NCI-H146 (cell line): Measurements from ENCODE around the gene RTF2.

ENCODE experiments used
- DNase-seq: peaks from one replicate; lab custom pipeline; 2025; lab: John Stamatoyannopoulos, UW

Gene RTF2, protein sequence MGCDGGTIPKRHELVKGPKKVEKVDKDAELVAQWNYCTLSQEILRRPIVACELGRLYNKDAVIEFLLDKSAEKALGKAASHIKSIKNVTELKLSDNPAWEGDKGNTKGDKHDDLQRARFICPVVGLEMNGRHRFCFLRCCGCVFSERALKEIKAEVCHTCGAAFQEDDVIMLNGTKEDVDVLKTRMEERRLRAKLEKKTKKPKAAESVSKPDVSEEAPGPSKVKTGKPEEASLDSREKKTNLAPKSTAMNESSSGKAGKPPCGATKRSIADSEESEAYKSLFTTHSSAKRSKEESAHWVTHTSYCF

DNA sequence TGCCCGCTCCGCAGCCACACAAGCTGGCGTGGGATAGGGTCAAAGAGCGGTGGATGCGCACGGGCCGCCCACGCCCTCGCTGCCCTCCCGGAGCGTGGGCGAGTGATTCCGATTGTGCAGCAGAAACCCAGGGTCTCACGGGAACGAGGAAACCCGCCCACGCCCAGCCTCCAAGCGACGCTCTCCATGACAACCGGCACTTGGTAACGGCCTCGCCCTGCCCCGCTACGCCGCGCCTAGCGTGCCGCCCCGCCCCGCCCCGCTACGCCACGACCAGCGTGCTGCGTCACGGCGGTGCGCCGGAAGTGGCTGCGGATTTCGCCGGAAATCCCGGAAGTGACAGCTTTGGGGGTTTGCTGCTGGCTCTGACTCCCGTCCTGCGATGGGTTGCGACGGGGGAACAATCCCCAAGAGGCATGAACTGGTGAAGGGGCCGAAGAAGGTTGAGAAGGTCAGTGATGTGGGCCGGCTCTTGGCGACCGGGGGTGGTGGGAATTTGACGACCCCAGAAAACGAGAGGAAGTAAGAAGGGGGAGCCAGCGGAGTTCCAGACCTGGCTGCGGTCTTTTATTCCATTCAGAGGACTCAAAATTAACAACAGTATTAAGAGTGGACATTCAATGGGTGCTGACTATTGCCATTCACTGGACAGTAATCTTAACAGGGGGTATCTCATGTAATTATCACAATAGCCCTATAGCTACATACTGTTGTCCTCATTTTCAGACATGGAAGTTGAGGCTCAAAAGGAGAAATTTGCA lies at the start of gene RTF2:
RTF2 (plus strand) TSS at position 312 of the 761 bp plus-strand sequence; CDS start at position 383, 71 bp downstream.
- peak; percentile 95 for DNase-seq

DNA sequence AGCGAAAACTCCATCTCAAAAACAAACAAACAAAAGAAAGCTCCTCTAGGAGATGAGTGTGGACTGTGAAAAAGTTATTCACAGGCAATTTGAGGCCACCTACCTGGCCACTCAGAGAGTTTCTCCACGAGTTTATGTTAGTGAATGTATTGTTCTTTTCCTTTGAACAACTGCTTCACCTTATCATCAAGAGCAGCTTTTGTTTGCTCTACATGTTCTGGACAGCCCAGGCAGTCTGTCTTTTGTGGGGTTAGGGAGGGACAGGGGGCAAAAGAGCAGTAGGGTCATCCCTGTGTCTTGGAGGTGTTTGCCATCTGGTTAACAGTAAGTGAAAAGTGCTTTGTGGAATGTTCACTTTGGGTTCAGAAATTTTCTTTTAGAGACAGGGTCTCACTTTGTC lies 48.4 kb upstream of the RTF2 start:
- no peak for DNase-seq

DNA sequence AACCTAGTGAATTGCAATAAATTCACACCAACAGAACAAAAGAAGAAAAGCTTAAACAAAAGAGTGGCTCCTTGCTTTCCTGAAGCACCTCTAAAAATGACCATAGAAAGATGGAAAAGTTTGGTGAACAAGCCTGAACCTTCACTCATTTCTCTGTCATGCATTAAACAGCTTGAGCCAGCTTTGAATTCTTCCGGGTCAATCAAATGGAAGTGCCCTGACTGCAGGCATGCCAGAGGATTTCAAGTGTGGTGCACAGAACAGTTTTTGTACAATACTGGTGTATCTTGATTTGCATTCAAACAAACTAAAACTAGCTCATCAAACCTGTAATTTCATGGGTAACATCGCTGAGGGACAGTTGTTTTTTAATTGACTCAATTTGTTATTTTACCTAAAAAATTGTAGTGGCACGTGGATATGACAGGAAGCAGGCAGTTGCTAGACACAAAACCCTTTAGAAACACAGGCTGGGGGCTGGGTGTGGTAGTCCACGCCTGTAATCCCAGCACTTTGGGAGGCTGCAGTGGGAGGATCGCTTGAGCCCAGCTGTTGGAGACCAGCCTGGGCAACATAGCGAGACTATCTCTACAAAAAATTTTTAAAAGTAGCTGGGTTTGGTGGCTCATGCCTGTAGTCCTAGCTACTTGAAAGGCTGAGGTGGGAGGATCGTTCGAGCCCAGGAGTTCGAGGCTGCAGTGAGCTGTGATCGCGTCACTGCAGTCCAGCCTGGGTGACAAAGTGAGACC lies 47.3 kb upstream of the RTF2 start:
- DNase-seq, result no peak

DNA sequence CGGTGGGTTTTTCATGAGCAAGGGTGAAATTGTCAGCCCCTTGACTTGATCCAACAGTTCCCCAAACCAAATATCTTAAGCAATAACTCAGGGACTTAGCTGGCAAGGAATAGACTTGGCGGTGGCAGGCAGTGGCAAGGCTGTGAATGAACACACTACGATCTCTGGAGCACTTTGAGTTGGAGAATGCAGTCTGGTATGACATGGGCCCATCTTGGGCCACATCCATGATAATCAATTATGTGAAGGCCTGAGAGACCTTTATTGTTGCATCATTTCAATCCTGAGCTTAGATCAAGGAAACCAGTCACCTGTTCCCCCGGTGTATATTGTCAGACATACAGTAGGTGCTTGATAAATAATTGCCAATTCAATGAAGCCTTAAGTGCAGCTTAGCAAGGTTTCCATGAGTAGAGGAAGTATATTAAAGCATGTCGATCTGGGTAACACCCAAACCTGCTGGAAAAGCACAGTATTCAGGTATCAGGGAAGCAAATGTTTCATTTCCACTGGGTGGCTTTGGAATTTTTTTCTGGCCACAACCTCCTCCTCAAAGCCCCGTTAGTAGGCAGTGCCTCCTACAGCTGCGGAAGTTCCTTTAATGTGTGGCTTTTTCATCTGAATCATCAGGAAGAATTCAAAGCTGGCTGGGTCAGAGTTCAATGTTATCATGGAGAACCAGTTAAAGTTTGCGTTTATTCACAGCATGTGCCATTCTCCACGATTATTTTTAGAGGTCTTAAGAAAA lies 46.2 kb upstream of the RTF2 start:
- no peak for DNase-seq

DNA sequence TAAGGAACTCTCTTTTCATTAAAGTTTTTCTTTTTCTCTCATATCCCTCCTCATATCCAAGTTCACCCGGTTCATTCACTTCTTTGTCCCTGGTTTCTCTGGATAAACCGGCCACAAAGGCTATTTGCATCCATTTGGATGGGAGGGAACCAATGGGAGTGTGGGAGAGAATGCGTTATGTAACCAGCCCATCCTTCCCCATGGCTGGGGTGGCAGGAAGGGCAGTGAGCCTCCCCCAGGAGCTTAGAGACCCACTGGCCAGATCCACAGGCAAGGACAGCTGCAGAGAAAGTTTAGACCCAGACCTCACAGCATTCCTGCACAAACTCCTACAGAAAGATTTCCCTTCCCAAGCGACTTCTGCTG lies 45.6 kb upstream of the RTF2 start:
- DNase-seq, result no peak

DNA sequence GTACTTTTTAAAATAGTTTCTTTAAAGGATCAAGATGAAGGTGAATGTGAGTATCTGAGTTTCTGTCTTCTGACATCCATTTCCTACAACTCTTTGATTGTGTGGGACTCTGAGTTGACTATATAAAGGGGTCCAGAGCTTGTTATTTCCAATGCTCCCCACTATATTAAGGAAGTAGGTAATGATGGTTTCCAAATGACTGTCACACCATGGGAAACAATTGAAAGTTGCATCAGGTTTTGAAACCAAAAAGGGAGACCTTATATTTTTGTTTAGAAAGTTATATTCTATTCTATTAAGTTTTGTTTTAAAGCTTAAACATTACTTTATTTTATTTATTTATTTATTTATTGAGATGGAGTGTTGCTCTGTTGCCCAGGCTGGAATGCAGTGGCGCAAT lies 45.2 kb upstream of the RTF2 start:
- no peak for DNase-seq

DNA sequence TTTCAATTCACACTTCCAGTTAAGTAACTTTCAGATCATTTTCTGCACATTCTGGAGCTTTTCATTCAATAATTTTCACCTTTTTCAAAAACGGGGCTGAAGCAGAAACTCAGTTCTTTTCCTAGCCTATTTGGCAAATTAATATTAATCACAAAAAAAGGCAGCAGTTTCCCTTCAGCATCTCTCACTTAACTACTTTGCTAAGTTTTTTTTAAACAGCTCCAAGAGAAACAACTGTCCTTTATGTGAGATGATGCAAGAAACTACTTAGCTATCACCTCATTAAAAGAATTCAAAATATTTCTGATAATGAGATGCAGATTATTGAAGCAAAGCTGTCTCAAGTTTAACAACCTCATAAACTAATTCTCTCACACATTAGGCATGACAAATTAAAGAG lies 44.5 kb upstream of the RTF2 start:
- no peak for DNase-seq

DNA sequence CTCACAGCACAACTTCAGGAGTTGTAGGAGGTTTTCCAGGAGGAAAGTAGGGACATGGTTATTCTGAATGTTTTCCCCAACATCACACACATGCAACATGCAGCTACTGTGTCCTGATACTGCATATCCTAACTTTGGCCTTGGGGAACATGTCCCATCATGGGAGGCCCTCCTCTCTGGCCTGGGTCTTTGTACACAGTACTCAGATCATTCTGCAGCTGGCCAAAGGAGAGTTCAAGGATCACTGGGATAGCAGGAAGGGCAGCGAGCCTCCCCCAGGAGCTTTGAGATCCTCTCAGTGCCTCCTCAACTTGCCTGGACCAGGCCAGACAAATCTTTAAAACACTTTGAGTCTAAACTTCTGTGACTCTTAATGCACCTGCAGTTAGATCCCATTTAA lies 43.5 kb upstream of the RTF2 start:
- no peak for DNase-seq

DNA sequence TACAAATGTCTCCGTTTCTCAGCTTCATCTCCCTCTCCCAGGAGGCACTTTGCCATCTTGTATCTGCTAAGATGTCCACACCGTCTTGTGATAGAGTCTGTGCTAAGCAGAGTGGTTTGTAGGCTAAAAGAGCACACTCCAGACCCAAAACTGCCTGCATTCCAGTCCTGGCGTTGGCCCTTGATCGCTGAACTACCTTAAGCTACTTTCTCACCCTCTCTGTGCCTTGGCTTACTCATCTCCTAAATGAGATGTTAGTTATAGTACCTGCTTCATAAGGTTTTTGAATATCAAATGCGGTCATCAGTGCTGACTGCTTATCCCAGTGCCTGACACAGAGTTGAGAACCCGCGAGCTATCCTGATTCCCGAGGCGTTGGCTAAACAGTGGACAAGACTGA lies 42.4 kb upstream of the RTF2 start:
- DNase-seq, result no peak

DNA sequence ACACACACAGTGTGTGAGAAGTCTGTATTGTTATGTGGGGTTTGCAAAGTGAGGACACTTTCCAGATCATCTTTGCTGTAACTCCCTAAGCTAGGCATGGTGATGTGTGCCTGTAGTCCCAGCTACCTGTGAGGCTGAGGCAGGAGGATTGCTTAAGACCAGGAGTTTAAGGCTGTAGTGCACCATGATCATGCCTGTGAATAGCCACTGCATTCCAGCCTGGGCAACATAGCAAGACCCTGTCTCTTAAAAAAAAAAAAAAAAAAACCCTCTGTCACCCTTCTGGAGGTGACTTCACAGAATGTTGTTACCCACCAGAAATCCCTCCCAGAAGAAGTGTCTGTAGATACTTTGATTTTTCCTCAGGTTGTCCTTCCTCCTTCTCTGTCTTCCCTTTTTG lies 41.5 kb upstream of the RTF2 start:
- DNase-seq, result no peak

DNA sequence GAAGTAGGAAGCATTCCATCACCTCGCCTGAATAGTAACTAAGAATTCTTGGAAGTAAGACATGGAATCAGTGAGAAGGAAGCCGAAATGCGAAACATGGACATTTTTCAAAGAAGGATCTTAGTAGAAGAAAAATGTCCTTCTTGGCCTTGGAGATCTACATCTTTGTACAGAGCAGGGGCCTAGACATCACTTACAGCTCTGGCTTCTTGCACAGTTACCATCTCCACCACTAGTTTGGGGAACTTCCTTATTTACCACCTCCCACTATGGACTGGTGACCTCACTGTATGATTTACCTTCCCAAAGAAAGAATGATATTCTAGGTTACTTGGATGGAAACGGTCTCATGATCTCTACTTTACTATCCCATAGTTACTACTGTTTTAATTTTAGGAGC lies 40.6 kb upstream of the RTF2 start:
- DNase-seq, result no peak

DNA sequence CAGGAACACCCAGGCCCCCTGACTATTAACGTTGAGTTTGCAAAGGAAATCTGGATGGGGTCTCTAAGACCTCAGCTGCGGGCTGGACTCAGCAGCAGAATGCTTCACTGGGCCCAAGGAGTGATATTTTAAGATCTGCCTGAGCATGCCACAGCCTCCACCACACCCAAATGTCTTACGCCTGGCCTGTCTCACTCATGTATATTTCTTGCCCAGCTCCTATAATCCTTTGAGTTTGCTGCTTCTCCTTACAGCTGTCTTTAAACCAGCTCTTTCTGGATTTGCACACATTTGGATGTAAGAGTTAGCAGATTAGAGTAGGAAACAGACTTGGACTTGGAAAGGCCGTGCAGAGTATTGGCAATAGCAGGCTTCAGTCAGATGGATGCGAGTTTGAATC lies 40.0 kb upstream of the RTF2 start:
- no peak for DNase-seq

DNA sequence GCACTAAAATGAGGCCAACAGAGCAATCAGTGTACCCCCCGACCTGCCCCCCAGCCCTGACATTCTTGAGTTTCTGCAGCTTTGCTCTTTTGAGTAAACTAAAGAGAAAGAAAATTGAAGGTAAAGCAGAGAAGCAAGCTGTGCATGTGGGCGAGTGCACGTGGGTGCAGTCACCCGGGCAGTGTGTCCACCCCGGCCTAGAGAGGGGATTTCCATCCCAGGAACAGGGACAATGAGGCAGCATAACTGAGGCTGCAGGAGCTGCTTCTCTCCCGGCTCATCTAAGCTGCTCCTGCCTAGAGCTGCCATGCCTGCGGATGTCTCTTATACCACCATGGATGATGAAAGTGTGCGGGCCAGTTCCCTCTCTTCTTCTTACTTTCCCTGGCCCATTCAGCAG lies 39.5 kb upstream of the RTF2 start:
- no peak for DNase-seq

DNA sequence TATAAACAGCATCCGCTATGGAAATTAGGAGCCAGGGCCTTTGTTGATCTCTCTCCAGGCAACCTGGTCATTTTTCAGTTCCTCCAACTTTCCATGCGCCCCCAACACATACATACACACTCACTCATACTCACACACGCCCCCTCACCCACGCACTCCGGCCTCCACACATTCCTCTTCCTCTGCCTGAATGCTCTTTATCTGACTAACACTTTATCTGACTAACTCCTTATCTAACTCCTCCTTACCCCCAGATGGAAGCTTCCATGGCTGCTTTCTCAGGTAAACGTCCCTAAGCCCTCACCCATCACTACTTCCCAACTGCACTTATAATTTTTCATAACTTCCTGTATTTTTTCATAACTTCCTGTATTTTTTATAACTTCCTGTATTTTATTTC lies 38.9 kb upstream of the RTF2 start:
- no peak for DNase-seq

DNA sequence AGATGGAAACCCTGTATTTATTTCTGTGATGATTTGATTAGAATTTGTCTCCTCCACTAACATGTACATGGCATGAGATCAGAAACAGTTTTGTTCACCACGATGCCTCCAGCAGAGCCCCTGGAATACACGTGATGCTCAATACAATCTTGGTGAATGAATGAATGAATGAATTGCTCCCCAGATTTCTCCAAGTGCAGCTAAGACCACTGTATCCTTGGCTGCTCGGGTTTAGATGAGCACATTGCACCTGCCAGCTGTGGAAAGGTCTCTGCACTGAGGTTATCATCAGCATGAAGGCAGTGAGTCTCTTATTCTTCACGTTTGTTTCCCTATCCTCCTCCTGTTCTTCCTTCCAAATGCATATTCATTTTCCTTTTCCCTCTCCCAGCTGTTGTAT lies 38.5 kb upstream of the RTF2 start:
- no peak for DNase-seq

DNA sequence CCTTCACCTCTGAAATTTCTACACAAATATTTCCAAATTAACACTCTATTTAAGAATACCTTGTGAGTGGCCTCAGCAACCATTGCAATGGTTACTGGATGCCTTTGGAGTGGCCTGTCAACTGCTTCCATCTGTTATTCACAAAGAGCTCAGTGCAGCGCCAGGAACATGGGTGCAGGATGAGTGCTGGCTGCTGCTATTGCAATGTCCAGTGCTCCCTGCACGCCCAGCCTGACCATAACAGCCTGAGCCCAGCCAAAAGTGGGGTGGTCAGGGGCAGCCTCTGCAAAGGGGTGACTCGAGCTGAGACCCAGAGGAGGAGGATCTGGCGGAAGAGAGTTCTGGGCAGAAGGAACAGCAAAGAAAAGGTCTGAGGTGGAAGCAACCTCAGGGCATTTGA lies 38.0 kb upstream of the RTF2 start:
- no peak for DNase-seq

DNA sequence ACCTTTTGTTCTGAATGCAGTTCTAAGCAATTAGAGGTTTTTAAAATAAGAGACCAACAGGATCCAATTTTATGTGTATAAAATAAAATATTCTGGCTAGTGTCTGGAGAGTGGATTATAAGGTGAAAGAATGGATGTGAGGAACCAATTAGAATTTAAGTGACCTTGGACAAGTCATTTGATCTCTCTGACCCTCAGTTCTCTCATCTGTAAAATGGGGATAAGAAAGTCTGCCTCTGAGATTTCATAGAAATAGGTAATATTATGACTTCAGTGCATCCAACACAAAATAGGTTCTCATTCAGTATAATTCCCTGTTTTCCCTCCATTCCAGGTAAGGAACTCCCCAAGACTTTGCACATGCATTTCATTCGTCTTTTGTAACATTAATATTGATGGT lies 37.5 kb upstream of the RTF2 start:
- DNase-seq, result no peak

DNA sequence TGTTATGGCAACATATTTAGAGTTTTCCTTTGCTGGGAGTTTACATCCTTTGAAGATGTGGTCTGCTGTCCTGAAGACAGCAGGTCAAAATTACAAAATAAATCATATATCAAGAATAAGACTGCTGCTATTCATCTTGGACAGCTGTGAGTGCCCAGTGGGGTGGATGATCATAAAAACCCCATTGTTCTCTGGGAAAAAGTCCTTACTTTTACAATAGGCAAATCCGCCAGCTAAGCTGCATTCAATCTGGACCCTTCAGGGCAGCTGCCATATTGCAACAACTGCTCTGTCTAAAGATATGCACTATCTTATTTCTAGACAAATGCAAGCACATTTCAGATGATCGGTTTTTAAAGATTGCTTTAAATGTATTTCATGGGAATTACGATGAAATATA lies 37.0 kb upstream of the RTF2 start:
- DNase-seq, result no peak

DNA sequence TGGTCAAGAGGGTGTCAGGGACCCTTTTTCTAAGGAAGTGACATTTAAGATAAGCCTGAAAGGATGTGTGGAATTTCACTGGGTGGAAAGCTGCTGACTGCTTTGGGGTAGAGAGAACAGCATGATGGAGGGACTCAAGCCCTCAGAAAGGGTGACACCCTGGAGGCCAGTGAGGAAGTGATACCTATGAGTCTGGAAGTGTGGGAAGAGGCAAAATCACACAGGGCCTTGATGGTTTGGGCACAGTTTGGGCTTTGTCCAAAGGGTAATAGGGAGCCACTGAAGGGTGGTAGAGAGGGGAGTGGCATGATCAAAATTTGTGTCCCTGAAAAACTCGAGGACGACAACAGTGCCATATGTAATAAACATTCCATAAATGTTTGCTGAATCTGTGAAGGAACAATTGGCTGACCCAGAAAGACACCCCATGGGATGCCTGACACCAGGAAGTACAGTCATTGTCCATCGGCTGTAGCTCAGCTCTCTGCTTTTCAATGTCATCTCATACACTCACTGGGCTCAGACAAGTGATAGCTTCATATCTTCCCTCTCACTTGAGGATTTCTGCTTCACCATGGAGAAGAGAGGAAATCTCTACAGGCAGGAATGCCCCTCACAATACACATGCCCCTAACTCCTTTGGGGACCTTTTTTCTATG lies 35.1 kb upstream of the RTF2 start:
- no peak for DNase-seq

DNA sequence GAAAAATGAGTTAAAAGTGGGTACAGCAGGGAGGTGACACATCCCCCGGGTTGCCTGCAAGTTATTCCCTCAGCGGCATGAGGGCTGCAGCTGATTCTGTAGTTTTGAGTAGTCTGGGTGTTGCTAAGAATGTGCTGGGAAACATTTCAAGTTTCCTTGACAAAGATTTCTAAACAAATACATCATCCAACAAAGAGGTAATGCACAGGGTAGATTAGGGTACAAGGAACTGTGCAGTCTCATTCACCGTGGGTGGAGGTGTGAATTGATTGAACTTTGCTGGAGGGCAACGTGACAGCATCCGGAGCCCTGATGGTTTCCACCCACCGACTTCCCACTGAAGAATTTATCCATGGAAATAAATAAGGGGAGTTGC lies 34.6 kb upstream of the RTF2 start:
- no peak for DNase-seq

DNA sequence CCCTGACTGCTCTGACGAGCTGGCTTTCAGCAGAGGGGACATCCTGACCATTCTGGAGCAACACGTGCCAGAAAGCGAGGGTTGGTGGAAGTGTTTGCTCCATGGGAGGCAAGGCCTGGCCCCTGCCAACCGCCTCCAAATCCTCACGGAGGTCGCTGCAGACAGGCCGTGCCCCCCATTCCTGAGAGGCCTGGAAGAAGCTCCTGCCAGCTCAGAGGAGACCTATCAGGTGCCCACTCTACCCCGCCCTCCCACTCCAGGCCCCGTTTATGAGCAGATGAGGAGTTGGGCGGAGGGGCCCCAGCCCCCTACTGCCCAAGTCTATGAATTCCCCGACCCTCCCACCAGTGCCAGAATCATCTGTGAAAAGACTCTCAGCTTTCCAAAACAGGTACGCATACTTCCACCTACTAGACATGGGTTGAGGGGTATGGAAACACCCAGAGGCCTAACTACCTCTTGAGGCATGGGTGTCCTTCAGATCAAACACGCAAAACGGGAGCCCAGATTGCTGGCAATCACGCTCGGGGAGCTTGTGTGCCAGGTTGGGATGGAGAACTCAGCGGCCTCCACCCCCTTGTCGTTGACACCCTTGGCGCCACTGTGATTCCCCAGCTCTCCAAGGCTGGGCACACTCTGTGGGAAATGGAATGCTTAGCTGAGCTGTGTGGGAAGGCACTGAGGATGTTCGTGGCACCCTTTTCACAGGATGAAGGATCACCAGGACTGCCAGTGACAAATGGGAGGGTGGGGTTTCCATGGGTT lies 31.0 kb upstream of the RTF2 start:
- no peak for DNase-seq
